ENCODE data around the gene RGS7.
"Not testable (repeated sequence)": the region's sequence is repeated elsewhere in the genome, so short reads cannot be mapped to it uniquely, and the experiment has no call there.

Gene RGS7

DNA sequence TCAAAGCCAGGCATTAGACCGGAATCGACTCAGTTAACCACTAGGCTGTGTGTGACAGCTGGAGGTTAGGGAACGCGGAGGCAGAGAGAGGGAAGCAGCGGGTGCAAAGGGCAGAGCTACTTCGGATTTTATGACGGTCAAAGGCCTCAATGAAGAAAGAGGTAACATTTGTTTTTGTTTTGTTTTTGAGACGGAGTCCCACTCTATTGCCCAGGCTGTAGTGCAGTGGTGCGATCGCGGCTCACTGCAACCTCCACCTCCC lies 468.3 kb downstream of the RGS7 start:
- DNase-seq: no peak

DNA sequence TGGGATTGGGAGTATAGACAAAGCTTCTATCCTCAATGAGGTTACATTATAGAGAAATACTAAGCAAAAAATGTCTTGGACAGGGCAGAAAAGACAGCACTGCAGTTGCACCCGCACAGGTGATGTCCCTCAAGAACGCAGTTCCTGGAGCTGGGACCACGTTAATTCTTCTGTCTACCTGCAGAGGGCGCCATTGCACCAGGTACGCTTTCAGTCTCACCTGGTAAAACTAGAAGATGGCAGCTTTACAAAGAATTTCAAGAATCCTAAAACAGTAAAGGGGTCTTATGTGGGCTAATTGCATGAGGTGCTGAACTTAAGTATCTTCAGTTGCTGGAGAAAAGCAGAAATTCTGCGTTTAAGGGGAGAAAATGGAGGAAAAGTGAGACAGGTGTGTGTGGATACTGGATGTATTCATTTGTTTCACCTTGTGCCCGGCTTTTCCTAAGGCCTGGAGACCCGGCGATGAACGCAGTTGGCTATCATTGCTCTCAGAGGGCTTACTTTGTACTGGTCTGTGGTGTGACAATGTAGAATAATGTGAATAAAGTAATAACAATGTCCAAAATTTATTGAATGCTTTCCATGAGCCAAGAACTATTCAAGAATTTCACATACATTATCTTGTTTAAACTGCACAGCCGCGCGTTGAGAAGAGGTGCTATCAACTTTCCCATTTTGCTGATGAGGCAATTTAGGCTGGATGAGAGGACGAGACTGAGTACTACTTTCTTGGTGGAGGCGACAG lies 468.8 kb downstream of the RGS7 start:
- no peak for DNase-seq

DNA sequence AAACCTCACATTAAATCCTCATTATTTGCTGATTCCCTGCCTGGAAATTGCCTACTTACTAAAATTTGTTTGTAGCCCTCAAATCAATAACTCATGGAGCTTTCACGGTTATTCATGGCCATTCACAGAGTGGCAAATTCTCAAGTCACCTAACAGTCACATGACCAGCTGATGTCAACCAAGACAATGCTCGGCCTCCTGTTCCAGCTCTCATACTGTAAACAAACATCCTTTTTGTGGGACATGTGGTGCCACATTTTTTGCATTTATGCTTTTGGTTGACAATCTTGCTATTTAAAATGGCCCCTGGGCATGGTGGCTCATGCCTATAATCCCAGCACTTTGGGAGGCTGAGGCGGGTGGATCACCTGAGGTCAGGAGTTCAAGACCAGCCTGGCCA lies 473.5 kb downstream of the RGS7 start:
- DNase-seq: no peak

DNA sequence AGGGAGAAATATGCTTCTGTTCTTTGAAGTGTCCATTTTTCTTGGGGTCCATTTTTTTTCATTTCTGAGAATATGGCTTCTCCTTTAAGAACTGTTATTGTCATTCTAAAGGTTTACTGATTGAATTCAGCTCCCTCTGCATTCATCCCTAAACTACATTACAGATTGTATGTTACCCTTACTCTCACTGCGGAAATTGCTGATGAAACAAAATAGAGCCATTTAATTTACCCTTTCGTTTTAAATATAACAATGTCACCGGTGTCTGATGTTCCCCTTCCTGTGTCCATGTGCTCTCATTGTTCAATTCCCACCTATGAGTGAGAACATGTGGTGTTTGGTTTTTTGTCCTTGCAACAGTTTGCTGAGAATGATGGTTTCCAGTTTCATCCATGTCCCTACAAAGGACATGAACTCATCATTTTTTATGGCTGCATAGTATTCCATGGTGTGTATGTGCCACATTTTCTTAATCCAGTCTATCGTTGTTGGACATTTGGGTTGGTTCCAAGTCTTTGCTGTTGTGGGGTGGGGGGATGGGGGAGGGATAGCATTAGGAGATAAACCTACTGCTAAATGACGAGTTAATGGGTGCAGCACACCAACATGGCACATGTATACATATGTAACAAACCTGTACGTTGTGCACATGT lies 474.2 kb downstream of the RGS7 start:
- not testable (repeated sequence) for DNase-seq

DNA sequence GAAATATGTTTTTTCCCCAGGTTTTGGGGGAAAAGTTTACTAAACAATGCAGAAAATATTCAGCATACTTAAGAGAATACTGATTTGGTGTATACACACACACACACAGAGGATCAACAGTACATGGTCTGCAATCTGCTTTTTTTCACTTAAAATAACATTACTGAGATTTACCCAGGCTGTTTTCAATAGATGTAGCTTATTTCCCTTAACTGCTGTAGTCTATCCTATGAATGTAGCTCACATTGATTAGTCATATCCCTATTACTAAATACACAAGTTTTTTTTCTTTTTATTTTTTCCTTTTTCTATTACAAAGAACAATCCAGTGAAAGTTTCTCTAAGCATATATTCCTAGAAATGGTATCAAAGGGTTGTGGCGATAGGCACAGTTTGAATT lies 478.4 kb downstream of the RGS7 start:
- DNase-seq: no peak

DNA sequence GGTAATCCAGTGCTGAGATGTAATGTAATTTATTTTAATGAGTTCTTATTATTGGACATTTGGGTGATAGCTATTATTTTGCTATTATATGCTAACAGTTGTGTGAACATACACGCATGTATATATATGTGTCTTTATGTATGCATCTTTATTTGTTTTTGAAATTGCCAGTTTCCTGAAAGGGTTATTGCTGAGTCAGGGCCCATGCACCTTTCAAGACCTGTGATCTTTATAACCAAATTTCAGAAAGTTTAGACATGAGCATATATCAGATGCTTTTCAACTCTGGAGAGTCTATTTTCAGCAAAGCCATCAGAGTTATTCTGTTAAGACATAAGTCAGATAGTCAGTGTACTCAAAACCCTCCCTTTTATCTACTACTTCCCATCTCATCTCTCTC lies 479.4 kb downstream of the RGS7 start:
- DNase-seq: no peak

DNA sequence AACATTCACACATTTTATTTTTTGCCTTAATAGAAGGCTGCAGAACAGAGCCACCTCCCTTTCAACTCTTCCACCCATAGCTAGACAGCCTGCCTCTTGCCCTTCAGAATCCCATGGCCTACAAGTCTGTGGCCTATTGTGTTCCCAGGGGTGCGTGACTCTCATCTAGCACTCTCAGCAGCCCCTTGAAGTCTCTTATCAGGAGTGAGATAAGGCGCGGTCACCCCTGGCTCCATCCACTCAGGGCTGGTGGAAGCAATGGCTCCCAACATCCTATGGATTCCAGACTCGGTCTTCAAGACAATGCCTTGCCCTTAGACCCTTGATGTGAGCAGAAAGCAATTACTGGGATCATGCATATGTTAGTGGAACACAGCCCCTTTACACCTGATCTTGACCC lies 480.9 kb downstream of the RGS7 start:
- DNase-seq: no peak

DNA sequence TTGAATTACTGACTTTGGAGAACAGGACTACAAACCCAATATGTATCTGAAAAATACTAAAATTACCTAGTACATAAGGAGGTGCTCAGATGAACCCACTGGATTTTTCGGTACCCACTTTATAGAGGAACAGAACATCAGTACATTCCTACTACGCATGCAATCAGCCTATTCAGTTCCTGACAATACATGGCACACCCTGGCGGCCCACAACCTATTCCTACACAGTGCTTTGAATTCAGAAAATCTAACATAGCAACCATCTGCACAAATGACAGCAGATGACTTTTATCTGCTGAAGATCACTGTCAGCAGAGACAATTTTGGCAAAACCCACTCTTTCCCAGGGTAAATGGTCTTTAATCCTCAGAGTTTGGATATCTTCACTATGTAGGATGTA lies 487.9 kb downstream of the RGS7 start:
- no peak for DNase-seq

DNA sequence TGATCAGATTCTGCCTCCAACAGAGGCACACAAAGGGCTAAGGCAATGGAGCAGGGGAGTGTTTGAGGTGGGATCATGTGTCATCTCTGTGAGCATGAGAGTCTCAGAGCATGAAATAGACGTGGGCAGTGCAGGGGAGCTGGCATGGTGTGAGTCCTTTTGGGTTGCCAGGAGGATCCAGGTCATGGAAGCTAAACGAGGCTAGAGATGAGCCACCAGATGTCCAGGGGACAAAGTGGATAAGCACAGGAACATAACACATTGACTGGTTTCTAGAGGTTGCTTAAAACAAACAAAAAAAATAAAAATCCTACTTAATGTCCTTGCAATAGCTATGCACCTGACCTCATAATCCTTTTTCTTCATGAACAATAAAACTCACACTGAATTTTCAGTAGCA lies 490.3 kb downstream of the RGS7 start:
- DNase-seq: no peak

DNA sequence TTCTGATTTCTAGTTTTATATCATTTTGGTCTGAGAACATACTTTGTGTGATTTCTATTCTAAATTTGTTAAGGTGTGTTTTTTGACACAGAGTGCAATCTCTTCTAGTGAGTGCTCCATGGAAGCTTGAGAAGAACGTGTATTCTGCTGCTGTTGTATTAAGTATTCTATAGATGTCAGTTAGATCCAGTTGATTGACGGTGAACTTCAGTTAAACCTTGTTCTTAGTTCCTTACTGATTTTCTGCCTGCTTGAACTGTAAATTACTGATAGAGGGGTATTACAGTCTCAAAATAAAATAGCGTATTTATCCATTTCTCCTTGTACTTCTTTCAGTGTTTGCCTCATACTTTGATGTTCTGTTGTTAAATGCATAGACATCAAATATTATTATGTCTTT lies 497.0 kb downstream of the RGS7 start:
- DNase-seq: no peak

DNA sequence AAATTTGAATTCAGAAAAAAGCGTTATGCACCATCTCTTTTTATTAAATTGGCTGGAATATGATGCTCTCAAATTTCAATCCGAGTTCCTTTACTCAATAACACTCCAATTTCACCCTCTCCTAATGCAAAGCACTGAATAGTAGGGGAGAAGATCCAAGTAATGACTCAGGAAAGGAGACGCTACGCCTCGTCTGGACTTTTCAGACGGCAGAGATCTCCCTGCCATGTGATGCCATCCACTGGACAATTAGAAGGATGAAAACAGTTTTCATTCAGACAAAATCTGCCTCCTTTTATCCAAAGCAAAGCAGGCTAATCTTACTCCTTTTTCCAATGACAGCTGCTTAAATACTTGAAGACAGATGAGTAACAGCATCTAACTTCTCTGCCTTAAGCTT lies 502.6 kb downstream of the RGS7 start:
- no peak for DNase-seq

DNA sequence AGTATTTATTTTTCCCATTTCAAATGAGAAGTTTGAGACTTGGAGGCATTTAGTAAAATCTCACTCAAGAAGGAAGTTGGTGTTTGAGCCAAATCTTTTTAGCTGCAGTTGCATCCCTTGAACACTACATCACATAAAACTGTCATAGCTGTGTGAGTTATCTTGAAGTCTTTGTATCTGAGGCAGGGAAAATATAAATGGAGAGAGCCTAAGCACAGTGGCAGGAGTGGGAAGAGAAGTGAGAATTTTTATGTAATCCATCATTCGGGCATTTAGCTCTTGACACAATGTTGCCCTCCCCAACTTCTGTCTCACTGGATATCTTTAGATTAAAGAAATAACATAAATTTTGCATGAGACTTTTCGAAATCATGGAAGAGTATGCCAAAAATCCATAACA lies 509.7 kb downstream of the RGS7 start:
- DNase-seq: no peak

DNA sequence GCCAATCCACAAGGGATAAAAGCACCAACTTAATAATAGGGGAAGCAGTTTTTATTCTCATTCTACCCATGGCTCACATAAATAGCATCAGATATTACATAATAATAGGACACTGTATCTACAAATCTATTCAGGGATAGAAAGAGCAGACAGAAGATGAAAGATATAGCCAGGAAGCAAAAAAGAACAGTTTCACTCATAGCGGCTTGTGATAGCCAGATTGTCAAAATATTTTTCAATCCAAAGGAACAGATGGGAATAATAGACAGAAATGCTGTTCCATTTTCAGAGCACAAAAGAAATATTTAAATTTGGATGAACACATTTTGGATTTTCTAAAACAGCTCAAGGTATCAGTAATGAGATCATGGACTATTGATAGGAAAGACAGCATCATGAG lies 512.5 kb downstream of the RGS7 start:
- no peak for DNase-seq

DNA sequence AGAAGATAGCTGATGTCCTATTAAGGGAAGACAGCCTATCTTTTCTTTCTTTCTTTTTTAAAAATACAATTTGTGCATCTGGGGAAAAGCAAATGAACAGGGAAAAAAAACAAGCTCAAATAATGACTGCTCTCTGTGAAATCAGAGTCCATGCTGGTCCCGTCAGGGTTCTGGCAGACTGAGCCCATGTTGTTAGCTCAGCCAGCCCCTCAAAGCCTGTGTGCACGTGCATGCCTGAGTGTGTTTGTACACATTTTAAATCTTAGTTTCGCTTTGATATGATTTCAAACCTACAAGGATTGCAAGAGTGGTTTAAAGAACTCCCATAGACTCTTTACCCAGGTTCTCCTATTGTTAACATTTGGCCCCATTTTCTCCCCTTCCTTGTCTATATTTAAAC lies 513.2 kb downstream of the RGS7 start:
- no peak for DNase-seq

DNA sequence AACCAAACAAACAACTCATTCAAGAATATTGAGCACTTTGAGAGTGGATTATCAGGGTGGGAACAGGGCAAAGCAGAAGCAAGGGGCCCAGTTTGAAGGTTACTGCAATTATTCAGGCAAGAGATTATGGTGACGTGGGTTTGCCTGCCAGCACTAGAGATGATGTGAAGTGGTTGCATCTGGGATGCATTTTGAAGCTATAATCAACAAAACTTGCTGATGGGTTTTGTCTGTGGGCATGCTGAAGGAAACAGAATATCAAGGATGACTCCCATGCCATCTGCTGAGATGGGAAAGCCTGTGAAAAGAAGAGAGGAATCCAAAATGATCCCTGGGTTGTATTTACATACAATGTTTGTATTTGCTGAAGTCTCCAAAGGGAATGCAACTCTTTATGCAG lies 520.7 kb downstream of the RGS7 start:
- DNase-seq: no peak

DNA sequence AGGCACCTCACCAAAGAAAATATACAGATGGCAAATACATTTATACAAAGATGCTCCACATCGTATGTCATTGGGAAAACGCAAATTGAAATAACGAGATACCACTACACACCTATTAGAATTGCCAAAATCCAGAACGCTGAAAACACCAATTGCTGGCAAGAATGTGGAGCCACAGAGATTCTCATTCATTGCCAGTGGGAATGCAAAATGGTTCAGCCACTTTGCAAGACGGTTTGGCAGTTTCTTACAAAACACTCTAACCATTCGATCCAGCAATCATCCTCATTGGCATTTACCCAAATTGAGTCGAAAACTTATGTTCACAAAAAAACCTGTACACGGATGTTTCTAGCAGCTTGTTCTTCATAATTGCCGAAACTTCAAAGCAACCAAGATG lies 521.7 kb downstream of the RGS7 start:
- no peak for DNase-seq

DNA sequence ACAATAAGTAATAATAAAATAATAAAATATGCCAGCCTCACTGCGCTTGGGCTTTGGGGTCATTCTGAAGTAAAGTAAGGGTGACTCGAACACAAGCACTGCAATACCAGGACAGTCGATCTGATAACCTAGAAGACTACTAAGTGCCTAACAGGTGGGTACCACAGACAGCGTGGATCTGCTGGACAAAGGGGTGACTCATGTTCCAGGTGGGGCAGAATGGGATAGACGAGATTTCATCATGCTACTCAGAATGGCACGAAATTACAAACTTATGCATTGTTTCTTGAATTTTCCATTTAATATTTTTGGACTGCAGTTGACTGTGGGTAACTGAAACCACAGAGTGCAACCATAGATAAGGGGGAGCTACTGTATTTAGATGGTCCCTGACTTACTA lies 523.9 kb downstream of the RGS7 start:
- no peak for DNase-seq

DNA sequence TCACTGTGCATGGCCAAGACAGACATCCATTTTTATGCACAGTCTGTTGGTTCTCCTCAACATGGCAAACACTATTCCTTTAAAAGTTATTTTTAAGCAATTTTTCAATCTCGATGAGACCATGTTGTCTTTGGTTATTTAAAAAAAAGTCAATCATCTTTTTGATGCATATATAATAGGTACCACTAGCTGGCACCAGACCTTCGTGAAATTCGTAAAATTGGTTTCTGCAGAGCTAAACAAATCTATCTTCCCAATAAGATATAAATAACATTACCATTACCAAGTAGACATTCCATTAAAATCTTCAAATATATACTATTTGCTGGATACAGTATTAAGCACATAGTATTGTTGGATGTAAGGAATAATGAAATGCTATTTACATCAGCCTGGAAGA lies 525.1 kb downstream of the RGS7 start:
- no peak for DNase-seq

DNA sequence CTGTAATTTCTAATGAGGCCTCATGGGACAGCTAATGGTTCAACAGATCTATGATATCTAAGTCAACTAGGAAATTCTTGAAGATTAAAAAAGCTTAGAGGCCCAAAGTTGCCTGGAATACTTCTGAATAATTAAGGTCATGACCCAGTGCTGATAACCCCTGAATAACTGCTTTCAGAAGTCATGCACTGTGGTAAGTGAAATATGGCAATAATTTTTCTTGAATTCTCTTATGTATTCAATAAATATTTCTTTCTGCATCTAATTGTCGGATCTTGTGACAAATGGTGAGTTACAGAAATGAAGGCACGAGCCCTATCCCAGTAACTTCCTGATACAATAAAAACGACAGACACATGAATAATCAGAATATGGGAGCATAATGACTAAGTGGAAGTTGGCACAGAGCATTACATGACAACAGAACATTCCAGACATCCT lies 525.8 kb downstream of the RGS7 start:
- DNase-seq: no peak

DNA sequence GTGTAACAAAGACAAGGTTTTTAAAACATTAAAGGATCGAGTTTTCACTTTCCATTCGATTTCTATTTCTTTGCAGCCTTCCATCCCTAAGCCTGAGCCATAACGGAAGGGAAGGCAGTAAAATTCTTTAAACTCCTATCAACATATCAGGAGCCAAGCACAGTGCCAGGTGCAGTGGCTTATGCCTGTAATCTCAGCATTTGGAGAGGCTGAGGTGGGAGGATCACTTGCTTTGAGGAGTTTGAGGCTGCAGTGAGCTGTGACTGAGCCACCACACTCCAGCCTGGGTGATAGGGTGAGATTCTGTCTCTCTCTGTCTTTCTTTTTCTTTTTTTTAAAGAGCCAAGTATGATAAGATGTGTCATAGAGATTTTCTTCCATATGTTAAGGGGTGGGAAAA lies 527.5 kb downstream of the RGS7 start:
- no peak for DNase-seq

DNA sequence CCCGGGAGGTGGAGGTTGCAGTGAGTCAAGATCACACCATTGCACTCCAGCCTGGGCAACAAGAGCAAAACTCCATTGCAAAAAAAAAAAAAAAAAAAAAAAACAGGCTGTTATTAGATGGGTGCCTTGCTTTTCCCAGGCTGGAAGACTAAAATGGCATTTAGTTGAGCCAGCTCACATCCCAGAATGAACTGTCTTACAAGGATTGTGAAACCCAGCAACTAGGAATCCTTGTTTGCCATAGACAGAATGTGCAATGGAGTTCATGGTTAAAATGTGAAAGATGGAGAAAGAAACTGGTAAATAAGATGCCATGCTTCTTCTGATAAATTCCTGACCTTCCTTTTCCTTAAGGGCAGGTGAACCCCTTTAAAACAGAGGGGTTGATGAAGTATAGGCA lies 529.2 kb downstream of the RGS7 start:
- no peak for DNase-seq

DNA sequence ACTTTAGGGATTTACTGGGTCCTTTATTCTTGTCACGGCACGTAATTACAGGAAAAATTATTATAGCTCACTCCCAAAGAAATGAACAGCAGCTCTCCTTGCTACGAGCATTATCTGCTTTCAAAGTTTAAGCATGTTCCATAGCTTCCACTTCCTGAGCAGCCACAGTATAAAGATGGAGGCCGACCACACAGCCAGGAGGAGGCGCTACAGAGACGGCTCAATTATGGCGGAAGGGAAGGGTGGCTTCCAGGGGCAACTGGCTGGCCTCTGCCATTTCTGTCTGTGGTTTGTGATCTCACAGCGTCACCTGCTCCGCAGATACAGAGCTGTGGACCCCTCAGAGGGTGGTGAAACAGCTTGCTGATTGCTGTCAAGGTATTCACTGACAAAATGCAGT lies 532.8 kb downstream of the RGS7 start:
- DNase-seq: no peak

DNA sequence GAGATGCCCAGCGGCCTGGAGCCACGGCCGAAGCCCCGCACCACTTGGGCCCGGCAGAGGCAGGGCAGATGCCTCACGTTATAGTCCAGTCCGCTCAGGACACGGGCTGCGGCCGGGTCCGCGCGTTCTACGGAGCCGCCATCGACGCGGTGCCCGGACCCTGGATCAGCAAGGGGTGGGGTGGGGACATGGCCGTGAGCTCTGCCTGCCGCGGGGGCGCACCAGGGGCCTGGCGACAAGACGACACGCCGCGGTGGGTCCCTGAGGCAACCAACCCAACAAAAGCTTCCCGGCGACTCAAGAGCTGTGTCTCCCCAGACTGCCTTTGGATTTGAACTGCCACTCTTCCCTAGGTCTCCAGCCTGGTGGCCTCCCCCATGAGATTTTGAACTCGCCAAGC lies 533.6 kb downstream of the RGS7 start:
- no peak for DNase-seq

DNA sequence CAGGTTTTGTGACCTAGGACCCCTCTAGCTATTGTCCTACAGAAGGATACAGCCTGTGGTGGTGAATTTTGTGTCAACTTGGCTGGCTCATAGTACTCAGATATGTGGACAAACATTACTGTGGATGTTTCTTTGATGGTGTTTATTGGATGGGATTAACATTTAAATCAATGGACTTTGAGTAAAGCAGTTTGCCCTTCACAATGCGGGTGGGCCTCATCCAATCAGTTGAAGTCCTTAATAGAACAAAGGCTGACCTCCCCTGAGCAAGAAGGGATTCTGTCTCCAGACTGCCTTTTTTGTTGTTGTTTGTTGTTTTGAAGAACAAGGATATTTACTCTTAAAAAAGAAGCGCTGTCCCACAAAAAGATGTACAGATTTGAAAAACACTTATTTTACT lies 535.1 kb downstream of the RGS7 start:
- DNase-seq: no peak

DNA sequence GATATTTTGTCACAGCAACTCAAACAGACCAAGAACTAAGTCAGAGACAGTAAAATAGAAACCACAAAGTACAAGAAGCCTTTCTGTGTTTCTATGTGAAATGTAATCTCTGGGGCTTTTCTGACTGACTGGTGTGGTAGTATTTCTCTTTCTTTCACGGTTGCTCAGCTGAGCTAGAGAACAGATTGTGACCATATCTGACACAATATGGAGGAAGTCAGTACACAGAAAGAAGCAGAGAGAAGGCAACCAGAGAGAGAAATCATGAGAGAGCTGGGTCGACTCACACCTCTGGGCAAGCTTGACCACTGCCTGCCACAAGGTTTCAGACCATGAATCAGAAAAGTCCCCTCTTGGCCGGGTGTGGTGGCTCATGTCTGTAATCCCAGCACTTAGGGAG lies 536.2 kb downstream of the RGS7 start:
- no peak for DNase-seq

Measured in stimulated activated CD4-positive, alpha-beta T cell treated with anti-CD3 and anti-CD28 coated beads, Interleukin-4, amount 100 ng/mL, for 1 hour (primary cell).